A673 (cell line): ENCODE data around the gene DMGDH. TPM values are rescaled to one million over a fixed set of nuclear protein-coding genes. Genes with fewer than 3 reads are reported as not detected.
A peak's percentile ranks its signal among the peaks of the same experiment; 100 is the strongest.

Experiments
- BruUV-seq: library from RNA; stranded (reverse); fragments of 400-500 nt; replicated peaks from 2 replicates; lab custom pipeline; 2021; lab: Mats Ljungman, UMichigan
- CTCF ChIA-PET: fragments of 300-600 bp; sonication (Branson Sonifier 250); formaldehyde crosslinking; loops from one replicate; lab custom pipeline; 2022; ENCODE audit warnings: antibody characterized with exemption; lab: Charles Lee
- POLR2A ChIA-PET: fragments of 300-600 bp; sonication (Branson Sonifier 250); formaldehyde crosslinking; loops from one replicate; lab custom pipeline; 2022; ENCODE audit warnings: antibody characterized with exemption; ENCODE audit not compliant: low non-redundant PET; lab: Charles Lee
- DNase-seq: peaks from one replicate; pipeline ENCODE4 v3.0.0-alpha.2; 2015; ENCODE audit warnings: low spot score
- H3K27ac ChIP-seq: fragments of 200-600 bp; sonication (generic); 2 replicates; pipeline ENCODE4 v1.5.1; 2016; ENCODE audit warnings: mixed run types, low read depth, mild to moderate bottlenecking, mixed read lengths, antibody characterized with exemption, low read length; ENCODE audit not compliant: poor library complexity, severe bottlenecking
- H3K27me3 ChIP-seq: fragments of 200-600 bp; sonication (generic); replicated peaks from 2 replicates; pipeline ENCODE4 v1.6.1; 2017; ENCODE audit warnings: mixed run types, low read depth, mild to moderate bottlenecking, mixed read lengths, antibody characterized with exemption, low read length; ENCODE audit not compliant: insufficient read depth, poor library complexity
- H3K36me3 ChIP-seq: fragments of 200-600 bp; sonication (generic); 2 replicates; pipeline ENCODE4 v1.6.1; 2016; ENCODE audit warnings: mixed run types, mild to moderate bottlenecking, mixed read lengths, antibody characterized with exemption, low read length; ENCODE audit not compliant: insufficient read depth, poor library complexity, severe bottlenecking
- H3K4me1 ChIP-seq: fragments of 200-600 bp; sonication (generic); 2 replicates; pipeline ENCODE4 v1.6.1; 2017; ENCODE audit warnings: mixed run types, mild to moderate bottlenecking, mixed read lengths, antibody characterized with exemption, low read length; ENCODE audit not compliant: insufficient read depth, poor library complexity, severe bottlenecking
- H3K4me3 ChIP-seq: fragments of 200-600 bp; sonication (generic); 2 replicates; pipeline ENCODE4 v1.5.1; 2016; ENCODE audit warnings: low read depth, mixed run types, mild to moderate bottlenecking, mixed read lengths, low read length; ENCODE audit not compliant: poor library complexity, severe bottlenecking
- H3K9me3 ChIP-seq: fragments of 200-600 bp; sonication (generic); 2 replicates; pipeline ENCODE4 v1.6.1; 2016; ENCODE audit warnings: mixed run types, low read depth, mild to moderate bottlenecking, mixed read lengths, antibody characterized with exemption, low read length; ENCODE audit not compliant: poor library complexity, severe bottlenecking
- CTCF ChIP-seq: fragments of 300-800, 200-600 bp; sonication (generic); conservative IDR thresholded peaks from 2 replicates; pipeline ENCODE4 v1.5.1; 2017; ENCODE audit warnings: low read depth, mild to moderate bottlenecking, antibody characterized with exemption, low read length, moderate library complexity, mixed read lengths
- EZH2 ChIP-seq: fragments of 200-600 bp; sonication (generic); IDR thresholded peaks from 2 replicates; pipeline ENCODE4 v1.6.1; 2017; ENCODE audit warnings: borderline replicate concordance, low read depth, mild to moderate bottlenecking, mixed read lengths, antibody characterized with exemption, low read length; ENCODE audit not compliant: poor library complexity, severe bottlenecking
- intact Hi-C: fragments of 100-400 bp; cut with micrococcal nuclease; formaldehyde crosslinking; loops from one replicate; pipeline ENCODE4 v1.10.0; 2022; ENCODE audit not compliant: unreplicated experiment
- total RNA-seq: library from RNA; stranded (reverse); gene quantifications from 2 replicates; pipeline ENCODE4 v1.2.3, GENCODE V29; 2021

Gene DMGDH
- total RNA-seq, 1 experiment from 2014 or later, result 0.15 TPM

- Histone ChIP-seq H3K27ac (no peak overlapping the region), H3K4me1 (peaks cover 10% of the 10 kb centered on the region), H3K27me3 (peaks cover 16% of the 10 kb centered on the region), H3K36me3 (no peaks in the 10 kb centered on the region), H3K9me3 (no peaks in the 10 kb centered on the region), H3K4me3 (no peak overlapping the region)
- ChIA-PET POLR2A (no interaction called here), CTCF (interaction anchor here (0.6 to 5.7 kb wide), 5 partner anchors 111 to 1061 kb away, joined by 4 to 53 read pairs (median 5); no protein-coding TSS in a partner anchor)
- no TSS peak for BruUV-seq
- DNase-seq, result no peak
- intact Hi-C loops, result loop anchor here (2.0 to 10.0 kb wide), 6 partner anchors 121 to 836 kb away; no protein-coding TSS in a partner anchor
- TF ChIP-seq EZH2 (no peak), CTCF (no peak)
Measured at GRCh38 chr5:79021753-79022152, 47.7 kb downstream of the DMGDH start.

GRCh38 chr5:79020861-79021561, 48.5 kb downstream of the DMGDH start:
- intact Hi-C loops, result loop anchor here (2.0 to 10.0 kb wide), 6 partner anchors 120 to 836 kb away; no protein-coding TSS in a partner anchor
- ChIA-PET POLR2A (no interaction called here), CTCF (interaction anchor here (0.6 to 5.7 kb wide), 10 partner anchors 85 to 1062 kb away, joined by 3 to 53 read pairs (median 4); no protein-coding TSS in a partner anchor)
- Histone ChIP-seq H3K27ac (no peak overlapping the region), H3K9me3 (no peaks in the 10 kb centered on the region), H3K4me3 (no peak overlapping the region), H3K27me3 (peaks cover 24% of the 10 kb centered on the region), H3K36me3 (no peaks in the 10 kb centered on the region), H3K4me1 (peaks cover 10% of the 10 kb centered on the region)
- no TSS peak for BruUV-seq
- DNase-seq, result peak; percentile 73
- TF ChIP-seq CTCF (peak; percentile 94), EZH2 (no peak)

GRCh38 chr5:79014631-79015030, 54.8 kb downstream of the DMGDH start:
- no peak overlapping the region for H3K27ac ChIP-seq
- CTCF ChIA-PET, result no interaction called here
- BruUV-seq, result no TSS peak
- H3K4me3 ChIP-seq, result no peak overlapping the region
- peaks cover 39% of the 10 kb centered on the region for H3K27me3 ChIP-seq
- no peak for TF ChIP-seq CTCF
- POLR2A ChIA-PET, result no interaction called here
- H3K9me3 ChIP-seq, result no peaks in the 10 kb centered on the region
- DNase-seq, result no peak
- H3K4me1 ChIP-seq, result no peaks in the 10 kb centered on the region
- intact Hi-C loops, result no loop called here
- no peaks in the 10 kb centered on the region for H3K36me3 ChIP-seq
